Measurements from ENCODE around the gene AARS1.
"Not testable (repeated sequence)": the region's sequence is repeated elsewhere in the genome, so short reads cannot be mapped to it uniquely, and the experiment has no call there.

The AARS1 gene

GRCh38 chr16:70270176-70270575 is 19.1 kb downstream of the AARS1 start:
- DNase-seq, result no peak

DNA sequence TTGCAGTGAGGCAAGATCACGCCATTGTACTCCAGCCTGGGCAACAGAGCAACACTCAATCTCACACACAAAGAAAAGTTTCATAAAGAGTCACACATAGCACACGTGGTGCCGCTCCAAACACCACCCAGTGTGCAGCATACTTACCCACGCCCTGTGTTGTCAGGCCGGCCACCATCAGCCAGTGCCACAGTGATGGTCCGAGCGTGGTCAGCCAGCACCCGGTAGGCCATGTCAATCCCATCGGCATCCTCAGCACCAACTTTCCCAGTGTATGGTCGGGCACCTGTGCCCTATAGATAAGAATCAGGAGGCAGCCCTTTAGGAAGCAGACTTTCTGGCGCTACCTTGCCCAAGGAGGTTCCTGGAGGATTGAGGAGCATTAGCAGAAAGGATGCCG is 19.8 kb downstream of the AARS1 start:
- DNase-seq, result no peak

DNA sequence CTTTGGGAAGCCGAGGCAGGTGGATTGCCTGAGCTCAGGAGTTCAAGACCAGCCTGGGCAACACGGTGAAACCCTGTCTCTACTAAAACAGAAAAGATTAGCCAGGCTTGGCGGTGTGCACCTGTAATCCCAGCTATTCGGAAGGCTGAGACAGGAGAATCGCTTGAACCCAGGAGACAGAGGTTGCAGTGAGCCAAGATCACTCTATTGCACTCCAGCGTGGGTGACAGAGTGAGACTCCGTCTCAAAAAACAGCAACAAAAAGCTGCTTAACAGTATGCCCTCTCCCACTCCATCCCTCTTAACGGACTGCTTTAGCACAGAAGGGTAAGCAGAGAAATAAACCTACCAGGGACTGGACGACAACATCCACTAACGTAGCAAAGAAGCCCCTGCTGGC is 21.4 kb downstream of the AARS1 start:
- DNase-seq, result not testable (repeated sequence)

DNA sequence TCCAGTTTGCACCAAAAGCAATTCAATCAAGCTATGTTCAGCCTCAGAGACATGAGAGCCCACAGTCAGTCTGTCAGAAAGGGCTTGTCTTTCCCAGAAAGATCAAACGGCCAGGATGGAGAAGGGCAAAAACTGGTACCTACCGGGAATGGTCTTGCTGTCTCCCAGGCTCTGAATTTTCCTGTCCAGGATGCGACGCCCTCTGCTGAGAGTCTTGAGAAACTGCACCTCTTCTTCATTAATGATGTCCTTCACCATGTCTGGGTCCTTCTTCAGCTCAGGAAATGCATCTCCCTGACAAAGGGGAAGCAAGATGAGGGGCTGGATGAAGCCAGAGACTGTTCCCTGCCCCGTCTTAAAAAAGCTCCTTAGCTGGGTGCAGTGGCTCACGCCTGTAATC is 21.8 kb downstream of the AARS1 start:
- no peak for DNase-seq

DNA sequence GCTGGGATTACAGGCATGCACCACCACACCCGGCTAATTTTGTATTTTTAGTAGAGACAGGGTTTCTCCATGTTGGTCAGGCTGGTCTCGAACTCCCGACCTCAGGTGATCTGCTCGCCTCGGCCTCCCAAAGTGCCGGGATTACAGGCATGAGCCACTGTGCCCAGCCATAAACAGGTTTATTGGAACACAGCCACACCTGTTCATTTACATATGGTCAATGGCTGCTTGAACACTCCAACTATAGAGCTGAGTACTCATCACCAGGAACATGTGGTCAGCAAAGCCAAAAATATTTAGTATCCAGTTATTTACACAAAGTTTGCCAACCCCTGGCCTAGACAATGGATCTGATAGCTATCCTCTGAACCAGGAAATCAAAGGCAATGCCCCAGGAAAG is 29.4 kb downstream of the AARS1 start:
- DNase-seq, result not testable (repeated sequence)

DNA sequence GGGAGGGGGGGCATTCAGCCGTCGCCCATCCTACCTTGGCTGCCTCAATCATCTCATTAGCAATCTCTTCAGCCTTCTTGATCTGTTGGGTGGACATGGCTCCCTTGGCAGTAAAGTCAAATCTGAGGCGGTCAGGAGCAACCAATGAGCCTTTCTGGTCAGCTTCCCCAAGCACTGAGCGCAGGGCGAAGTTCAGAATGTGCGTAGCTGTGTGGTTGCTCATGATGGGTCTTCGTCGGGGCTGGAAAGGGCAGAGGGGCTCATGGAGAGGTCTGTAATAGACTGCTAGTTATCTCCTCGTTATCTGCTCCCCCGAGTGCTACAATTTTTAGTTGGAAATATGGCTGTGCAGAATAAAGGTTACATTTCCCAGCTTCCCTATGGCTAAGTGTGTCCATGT is 30.4 kb downstream of the AARS1 start:
- DNase-seq, result no peak

GRCh38 chr16:70258065-70258464 is 31.2 kb downstream of the AARS1 start:
- no peak for DNase-seq

- DNase-seq, result no peak
Observed at GRCh38 chr16:70257391-70257790, 31.9 kb downstream of the AARS1 start.

- DNase-seq, result no peak
Observed at GRCh38 chr16:70255574-70255973, 33.7 kb downstream of the AARS1 start.

- DNase-seq, result no peak
Observed at GRCh38 chr16:70254965-70255286, 34.4 kb downstream of the AARS1 start.

GRCh38 chr16:70254180-70254964 is 34.9 kb downstream of the AARS1 start:
- no peak for DNase-seq

- DNase-seq, result peak; percentile 28
Observed at GRCh38 chr16:70253291-70254106, 35.8 kb downstream of the AARS1 start.

DNA sequence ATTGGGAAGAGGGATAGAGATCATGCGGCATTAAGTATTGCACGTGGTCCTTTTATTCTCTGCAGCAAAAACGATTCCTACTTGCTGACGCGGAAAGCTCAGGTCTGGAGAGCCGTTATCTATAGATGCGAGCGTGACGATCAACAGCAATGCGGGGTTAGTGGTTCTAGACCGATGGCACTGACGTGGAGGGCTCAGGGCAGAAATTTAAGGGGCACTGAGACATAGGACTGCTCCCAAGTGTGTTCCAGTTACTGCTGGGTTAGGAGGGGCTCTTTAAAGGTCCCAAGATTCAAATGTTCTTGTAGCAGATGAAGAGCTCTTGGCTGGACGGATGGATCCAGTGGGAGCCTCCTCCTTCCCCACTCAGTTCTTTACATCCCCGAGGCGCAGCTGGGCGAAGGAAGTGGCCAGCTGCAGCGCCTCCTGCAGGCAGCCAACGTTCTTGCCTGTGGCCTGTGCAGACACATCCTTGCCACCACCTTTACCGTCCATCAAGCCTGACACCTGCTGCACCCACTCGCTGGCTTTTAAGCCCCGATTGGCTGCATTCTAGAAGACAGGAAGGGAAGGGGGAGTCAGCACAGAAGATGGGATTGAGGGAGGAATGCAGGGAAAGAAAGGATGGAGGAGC is 36.8 kb downstream of the AARS1 start:
- no peak for DNase-seq

DNA sequence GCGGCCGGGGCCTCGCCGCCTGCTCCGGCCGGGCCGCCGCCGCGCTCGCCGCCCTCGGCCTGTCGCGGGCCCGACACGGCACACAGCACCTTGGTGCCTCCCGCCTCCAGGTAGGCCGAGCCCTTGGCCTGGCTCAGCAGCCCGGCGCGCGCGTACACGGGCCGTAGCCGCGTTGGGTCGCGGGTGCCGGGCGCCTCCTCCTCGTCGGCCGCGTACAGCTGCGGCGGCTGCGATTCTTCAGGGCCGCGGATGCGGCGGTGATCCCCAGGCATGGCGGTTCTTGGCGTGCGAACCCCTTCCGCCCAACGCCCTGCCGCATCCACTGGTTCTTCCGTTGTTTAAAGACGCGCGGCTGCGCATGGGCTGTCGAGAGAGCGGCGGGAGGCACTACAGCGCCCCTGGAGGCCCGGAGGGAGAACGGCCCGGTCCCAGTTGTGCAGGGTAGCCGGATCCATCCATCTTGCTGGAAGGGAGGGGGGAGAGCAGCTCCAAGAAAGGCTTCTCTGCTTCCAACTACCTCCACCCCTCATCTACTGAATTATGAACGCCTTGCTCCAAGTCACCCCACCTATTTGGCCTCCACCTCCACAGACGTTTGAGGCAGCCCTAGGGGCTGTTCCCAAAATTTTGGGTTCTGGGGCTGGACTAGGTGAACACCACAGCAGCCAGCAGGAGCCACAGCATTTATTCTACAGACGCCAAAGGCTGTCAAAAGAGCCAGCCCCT is 37.5 kb downstream of the AARS1 start, which contains the start of gene EXOSC6:
Gene EXOSC6, minus strand, starts transcription at position 312 of the 726 bp plus-strand sequence. Its CDS starts 40 bp downstream, at position 272.
- peak; percentile 90 for DNase-seq

DNA sequence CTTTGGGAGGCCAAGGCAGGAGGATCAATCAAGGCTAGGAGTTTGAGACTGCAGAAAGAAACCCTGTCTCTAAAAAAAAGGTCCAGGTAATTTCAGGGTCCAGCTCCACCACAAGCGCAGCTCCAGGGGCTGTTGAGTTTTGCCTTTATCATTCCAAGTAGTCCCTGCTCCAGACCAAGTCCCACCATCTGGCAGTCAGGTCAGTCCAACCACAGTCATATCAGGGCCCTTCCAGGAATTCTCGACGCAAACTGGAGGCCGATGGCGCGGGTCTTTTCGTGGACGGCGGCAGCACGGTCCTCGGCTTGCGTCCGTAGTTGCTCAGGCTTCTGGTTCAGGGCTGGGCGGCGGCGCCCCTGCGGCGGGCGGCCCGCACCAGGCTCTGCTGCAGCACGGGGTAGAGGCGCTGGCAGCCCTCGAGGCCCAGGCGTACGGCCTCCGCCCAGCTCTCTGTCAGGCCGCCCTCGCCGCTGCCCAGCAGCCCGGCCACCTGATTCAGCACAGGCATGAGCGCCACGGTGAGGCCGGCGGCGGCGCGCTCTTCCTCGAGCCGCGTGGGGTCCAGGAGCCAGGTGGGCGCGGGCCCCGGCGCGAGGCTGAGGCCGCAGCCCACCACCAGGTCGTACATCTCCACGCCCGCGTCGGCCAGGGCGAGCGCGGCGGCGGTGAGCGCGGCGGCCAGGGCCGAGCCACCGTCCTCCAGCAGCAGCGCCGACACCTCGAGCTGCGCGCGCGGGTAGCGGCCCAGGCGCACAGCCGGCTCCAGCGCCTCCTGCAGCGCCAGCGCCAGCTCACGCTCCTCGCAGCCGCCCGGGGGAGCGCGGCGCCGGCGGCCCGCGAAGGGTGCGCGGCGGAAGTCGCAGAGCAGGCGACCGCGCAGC is 38.3 kb downstream of the AARS1 start:
- peak; percentile 29 for DNase-seq

DNA sequence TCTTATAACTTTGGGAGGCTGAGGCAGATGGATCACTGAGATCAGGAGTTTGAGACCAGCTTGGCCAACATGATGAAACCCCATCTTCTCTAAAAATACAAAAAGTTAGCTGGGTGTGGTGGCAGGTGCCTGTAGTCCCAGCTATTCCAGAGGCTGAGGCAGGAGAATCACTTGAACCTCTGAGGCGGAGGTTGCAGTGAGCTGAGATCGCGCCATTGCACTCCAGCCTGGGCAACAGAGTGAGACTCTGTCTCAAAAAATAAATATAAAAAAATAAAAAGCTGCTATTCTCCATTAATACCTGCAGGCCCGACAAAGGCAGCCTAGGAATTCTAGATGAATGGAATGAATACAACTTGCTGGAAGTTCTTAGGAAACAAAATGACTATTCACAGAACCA is 39.6 kb downstream of the AARS1 start:
- not testable (repeated sequence) for DNase-seq

GRCh38 chr16:70238773-70239172 is 50.5 kb downstream of the AARS1 start:
- not testable (repeated sequence) for DNase-seq

DNA sequence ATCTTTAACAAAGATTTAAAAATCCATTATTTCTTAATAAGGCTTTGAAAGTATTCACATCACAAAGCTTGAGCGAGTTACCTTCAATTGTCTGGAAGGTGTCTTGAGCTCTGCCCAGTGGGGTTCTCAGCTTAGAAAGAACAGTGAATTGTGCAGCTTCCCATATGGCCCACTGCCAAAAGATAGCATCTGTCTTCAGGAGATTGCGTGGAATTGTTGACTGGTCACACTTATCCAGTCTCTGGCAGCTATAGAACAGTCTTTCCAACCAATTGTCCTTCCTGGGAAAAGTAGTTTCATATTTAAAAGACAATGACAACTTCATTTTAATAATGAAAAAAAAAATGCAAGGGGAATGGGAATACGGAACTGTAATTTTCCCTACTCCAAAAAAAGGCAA is 57.5 kb downstream of the AARS1 start:
- not testable (repeated sequence) for DNase-seq

GRCh38 chr16:70226024-70226423 is 63.3 kb downstream of the AARS1 start:
- DNase-seq, result not testable (repeated sequence)

GRCh38 chr16:70225430-70225829 is 63.9 kb downstream of the AARS1 start:
- not testable (repeated sequence) for DNase-seq

DNA sequence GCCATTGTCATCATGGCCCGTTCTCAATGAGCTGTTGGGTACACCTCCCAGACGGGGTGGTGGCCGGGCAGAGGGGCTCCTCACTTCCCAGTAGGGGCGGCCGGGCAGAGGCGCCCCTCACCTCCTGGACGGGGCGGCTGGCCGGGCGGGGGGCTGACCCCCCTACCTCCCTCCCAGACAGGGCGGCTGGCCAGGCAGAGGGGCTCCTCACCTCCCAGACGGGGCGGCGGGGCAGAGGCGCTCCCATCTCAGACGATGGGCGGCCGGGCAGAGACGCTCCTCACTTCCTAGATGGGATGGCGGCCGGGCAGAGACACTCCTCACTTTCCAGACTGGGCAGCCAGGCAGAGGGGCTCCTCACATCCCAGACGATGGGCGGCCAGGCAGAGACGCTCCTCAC is 64.7 kb downstream of the AARS1 start:
- not testable (repeated sequence) for DNase-seq

GRCh38 chr16:70223971-70224513 is 65.3 kb downstream of the AARS1 start:
- DNase-seq, result not testable (repeated sequence)

Data from activated CD8-positive, alpha-beta memory T cell treated with anti-CD3 and anti-CD28 coated beads, Interleukin-2, amount 50 U/mL, for 4 hours (primary cell).